GM19239 (cell line): ENCODE results near the gene TRIM65.
"Not testable (repeated sequence)": the region's sequence is repeated elsewhere in the genome, so short reads cannot be mapped to it uniquely, and the experiment has no call there.

Experiments used
- DNase-seq: peaks from one replicate; pipeline ENCODE4 v3.0.0; 2011; ENCODE audit warnings: low spot score; ENCODE audit not compliant: insufficient read length
- FAIRE-seq: peaks from 2 replicates; lab custom pipeline; 2011; peaks lifted over from hg19 to GRCh38; lab: Jason Lieb, UNC

The TRIM65 gene

DNA sequence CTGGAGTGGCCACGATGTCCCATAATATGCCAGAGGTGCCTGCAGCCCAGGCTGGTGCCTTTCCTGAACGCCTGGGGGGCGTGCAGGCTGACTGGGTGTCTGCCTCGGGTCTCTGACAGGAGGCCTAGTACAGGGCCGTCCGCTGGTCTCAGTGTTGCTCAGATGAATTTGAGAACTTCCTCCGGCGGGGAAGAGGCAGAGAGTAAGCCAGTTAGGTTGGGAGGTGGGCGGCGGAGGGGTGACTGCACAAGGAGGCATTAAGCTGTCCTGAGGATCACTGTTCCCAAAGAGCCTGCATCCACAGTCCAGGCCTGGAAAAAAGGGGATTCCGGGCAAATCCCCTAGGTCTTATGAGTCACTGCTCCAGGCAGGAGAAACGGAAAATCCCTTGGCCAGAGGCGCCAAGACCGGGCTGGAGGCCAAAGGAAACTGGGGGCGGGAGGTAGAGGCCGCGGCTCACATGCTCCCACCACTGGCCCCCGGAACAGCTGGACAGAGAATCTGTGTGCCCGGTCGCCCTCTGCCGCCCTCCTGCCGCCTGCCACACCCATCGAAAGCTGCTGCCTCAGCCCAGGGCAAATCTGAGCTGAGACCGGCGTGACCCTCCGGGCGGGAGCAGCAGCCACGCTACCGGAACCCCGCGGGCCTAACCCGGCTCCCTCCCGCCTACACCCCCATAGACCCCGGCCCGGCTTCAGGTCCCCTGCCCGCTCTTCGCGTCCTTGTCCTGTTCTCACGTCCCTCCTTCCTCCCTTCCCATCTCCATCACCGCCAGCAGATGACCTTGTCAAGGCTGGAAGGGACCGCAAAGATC, 19.6 kb downstream of the TRIM65 start:
- DNase-seq (no peak), FAIRE-seq (no peak)

DNA sequence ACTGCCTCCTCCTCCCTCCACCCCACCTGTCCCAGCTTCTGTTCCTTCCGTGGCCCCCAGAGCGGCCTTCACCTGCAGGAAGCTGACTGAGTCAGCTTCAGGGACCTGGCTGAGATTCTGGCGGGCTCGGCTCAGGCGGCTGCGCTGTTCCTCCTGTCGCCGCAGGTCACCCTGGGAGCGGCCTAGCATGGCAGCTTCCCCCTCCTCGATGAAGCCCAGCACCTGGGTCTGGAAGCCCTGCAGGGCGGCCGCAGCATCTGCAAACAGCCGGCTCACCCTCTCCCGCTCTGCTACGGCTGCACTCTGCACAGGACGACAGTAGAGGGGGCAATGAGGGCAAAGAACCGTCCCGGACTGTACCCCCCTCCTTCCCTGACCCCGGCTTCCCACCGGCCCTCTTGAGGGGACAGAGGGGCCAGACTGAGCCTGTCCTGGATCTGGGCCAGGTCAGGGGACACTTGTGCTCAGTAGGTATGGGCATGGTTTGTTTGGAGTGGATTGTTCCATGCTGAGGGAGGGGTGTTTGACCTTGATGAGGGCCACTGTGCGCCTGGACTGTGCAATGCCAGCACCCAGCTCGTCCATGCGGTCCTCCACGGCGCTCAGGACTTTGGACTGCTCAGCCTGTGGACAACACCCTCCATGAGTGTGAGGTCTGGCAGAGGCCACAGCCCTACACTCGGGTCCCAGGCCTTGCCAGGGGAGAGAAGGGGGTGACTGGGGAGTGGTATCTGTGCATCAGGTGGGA, 20.4 kb downstream of the TRIM65 start:
- DNase-seq (peak; percentile 46), FAIRE-seq (no peak)

DNA sequence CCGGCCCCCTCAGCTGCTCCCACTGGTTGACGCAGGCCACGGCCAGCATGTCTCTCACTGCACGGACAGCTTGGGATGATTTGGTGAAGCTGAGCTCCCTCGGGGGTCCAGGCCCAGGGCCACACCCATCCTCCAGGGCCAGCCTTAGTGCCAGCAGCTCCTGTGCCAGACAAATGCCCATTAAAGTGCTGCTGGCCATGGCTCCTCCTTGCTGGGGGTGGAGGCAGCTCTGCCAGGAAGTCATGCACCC, 20.9 kb downstream of the TRIM65 start:
- FAIRE-seq, result no peak
- DNase-seq, result no peak

DNA sequence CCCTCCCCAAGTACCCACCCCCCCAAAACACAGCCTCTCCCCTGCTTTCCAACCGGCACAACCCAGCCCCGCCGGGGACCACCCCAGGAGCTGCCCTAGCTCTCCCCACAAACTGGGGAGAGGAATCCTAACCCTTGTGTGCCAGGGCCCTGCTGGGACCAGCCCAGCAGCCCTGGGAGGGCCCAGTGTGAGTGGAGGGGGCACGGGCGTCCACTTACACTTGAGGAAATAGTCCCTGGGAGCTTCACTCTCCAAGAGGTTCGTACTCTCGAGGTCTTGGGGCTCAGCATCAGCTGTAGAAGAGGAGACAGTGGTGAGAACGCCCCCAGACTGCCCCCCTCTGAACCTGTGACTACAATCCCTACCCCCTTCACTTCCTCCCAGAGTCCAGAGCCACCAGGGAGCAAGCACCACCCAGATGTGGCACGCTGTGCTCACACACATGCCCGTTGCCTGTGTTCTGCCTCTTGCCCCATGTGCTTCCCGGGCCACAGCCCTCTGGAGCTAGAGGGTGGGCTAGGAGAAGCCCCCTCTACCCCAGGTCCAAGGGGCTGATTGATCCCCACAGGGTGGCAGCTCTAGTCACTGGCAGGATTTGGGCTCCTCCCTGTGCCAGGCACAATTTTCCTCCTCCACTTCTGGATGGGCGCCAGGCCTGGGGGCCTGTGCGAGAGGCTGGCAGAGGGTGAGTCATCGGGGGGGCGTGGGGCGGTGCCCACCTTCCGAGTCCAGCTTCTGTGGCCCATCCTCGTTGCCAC, 21.4 kb downstream of the TRIM65 start:
- FAIRE-seq, result no peak
- DNase-seq, result no peak

DNA sequence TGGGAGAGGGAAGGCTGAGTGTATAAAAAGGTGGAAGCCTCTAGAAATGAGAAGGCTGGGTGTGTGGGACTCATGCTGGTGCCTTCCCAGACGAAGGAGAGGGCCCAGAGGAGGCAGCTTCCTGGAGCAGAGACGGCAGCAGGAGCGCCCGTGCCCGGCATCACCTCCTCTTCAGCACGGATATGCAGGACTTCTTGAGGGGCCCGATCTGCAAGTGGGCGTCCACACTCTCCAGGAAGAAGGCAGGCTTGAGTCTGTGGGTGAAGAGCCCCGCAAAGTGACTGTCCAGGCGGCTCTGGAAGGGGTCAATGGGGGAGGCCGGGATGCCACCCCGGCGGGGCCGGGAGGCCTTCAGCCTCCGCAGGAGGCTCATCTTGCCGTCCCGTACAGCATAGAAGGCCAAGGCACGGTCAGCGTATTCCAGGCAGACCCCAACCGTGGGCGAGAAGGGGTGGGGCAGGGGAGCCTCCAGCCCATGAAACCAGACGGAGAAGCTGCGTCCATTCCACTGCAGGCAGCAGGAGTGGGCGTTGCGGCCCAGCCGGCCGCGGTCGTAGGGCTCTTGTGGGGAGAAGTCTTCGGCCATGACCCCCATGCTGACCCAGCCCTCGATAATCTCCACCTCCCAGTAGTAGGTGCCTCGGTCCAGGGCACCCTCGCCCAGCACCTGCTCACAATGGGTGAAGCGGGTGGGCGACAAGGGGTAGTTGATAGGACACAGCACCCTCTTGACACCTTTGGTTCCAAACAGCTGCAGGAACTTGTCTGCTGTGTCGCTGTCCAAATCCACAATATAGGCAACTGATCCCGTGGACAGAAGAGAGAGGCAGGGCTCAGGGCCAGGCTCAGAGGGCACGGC, 22.2 kb downstream of the TRIM65 start:
- FAIRE-seq (no peak), DNase-seq (no peak)

DNA sequence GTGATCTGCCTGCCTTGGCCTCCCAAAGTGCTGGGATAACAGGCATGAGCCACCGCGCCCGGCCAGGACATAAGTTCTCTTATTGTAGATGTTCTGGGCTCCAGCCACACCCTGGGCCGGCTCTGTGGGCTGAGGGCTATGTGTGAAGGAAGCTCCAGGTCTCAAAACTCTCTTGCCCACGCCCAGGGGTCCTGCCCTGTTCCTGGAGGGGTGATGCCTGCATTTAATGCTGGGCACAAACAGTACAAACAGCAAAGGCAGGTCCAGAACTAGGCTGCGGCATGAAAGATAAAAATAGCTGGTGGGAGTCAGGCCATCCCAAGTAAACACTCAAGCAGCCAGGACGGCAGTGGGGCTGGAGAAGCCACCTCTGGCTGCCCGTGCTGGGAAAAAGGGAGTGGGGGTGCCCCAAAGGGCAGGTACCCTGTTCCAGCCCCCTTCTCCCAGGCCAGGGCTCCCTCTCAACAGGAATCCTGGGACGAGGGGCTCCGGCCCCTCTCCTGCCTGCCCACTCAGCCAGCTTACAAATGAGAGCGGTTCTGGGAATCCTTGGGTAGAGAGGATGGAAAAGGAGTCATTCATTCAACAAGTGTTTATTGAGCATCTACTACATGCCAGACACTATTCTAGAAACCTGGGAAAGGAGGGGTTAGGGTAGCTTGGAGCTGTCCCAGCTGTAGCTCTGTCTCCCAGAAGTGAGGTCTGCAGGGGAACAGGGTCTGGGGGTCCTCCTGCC, 23.0 kb downstream of the TRIM65 start:
- no peak for DNase-seq
- FAIRE-seq, result no peak

DNA sequence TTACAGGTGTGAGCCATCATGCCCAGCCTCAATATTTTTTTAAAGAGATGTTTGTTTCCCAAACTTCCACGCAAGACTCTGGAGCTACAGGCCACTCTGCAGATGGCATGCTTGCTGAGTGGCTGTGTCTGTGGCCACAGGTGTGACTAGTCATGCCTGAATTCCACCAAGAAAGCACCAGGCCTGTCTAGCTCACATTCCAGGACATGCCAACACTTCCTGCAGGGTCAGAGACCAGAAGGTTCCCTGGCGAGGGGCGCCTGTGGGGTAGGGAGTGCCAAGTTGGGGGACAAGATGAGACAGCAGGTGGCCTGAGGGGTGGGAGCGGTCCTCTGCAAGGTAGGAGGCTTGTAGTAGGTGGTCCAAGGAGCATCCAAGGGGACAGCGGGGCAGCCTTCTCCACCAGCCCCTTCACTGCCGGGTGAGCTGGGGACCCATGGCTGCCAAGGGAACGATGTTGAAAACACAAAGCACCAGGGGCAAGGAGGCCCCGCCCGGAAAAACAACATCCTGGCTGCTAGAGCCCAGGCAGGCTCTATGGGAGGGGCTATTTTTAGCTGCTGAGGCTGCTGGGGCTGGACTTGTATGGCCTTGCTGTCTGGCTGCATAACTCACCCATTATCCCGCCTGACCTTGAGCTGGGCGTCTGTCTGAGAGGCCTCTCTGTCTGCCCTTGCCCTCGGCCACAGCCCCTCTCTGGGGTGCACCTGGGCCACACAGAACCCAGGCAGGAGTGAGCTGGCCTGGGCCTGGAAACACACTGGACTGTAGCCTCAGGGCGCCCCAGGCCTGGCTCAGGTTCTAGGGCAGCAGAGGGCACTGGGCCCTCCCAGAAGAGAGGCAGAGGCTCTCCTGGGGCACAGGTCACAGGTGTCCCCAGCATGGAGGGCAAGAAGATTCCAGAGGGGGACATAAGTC, 24.1 kb downstream of the TRIM65 start:
- DNase-seq (no peak), FAIRE-seq (no peak)

DNA sequence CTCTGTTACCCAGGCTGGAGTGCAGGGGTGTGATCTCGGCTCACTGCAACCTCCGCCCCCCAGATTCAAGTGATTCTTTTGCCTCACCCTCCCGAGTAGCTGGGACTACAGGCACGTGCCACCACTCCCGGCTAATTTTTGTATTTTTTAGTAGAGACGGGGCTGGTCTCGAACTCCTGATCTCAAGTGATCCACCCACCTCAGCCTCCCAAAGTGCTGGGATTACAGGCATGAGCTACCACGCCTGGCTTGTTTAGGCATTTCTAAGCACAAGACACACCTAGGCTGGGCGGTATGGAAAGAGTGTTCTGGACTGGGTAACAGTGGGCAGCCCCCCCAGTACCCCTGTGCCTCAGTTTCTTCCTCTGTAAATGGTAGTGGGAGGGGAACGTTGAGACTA, 26.5 kb downstream of the TRIM65 start:
- not testable (repeated sequence) for FAIRE-seq, DNase-seq

DNA sequence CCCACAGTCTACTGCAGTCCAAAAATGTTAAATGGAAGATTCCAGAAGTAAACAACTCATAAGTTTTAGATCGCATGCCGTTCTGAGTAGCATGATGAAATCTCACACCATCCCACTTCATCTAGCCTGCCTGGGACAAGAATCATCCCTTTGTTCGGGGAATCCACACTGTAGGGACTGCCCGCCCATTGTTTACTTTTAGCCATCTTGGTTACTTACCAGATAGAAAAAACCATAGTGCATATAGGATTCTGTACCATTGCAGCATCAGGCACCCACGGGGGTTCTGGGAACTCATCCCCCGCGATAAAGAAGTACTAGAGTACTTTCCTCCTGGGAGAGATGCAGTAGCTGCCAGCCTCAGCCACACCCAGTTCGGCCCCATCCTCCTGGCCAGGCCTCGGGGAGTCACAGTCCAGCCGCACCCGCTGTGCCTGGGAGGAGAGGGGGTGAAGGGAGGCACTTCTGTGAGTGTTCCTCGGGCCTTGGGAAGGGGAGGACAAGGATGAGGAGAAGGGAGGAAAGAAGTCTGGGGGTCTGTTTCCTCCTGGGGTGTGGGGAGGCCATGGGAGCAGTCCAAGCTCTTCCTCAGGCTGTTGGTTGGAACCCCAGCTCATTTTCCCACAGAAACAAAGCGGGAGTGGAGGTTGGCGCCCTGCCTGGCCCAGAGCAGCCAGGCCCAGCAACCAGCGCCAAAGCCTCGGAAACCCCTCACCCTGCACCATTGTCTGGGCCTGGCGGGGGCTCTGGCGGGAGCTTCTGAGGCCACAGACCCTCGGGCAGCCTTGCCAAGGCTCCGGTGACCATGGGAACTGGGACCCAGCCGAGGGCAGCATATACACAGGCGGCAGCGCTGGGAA, 27.2 kb downstream of the TRIM65 start:
- DNase-seq (no peak), FAIRE-seq (no peak)

DNA sequence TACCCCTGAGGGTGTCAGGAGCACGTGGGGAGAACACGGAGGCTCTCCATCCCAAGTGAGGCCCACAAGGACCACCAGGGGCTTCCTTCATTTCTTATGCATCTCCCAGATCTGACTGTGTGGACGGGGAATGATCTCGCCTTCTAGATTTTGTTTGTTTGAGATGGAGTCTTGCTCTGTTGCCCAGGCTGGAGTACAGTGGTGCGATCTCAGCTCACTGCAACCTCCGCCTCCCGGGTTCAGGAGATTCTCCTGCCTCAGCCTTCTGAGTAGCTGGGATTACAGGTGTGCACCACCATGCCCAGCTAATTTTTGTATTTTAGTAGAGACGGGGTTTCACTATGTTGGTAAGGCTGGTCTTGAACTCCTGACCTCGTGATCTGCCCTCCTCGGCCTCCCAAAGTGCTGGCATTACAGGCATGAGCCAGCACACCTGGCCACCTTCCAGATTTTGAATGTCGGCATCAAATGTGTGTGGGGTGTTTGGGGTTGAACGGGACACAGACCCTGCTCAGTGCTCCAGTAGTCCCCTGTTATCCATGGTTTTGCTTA, 27.9 kb downstream of the TRIM65 start:
- not testable (repeated sequence) for FAIRE-seq, DNase-seq

DNA sequence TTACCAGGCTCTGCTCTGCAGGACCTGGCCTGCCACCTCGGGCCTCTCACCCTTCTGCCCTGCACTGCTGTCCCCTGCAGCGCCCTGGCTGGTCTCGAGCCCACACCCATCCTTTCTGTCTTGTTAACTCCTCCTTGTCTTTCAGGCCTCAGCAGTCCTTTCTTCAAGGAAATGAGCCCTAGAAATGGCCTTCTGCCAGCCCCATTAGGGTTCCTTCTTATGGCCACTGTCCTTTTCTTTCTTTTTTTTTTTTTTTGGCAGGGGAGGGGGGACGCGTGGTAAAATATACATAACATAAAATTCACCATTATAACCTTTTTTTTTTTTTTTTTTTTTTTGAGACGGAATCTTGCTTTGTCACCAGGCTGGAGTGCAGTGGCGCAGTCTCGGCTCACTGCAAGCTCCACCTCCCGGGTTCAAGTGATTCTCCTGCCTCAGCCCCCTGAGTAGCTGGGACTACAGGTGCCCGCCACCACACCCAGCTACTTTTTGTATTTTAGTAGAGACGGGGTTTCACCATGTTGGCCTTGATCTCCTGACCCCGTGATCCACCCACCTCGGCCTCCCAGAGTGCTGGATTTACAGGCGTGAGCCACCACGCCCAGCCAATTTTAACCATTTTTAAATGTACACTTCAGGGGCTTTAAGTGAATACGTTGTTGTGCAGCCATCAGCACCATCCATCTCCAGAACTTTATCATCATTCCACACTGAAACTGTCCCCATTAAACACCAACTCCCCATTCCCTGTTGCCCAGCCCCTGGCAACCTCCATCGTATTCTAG, 31.2 kb downstream of the TRIM65 start:
- not testable (repeated sequence) for FAIRE-seq, DNase-seq

DNA sequence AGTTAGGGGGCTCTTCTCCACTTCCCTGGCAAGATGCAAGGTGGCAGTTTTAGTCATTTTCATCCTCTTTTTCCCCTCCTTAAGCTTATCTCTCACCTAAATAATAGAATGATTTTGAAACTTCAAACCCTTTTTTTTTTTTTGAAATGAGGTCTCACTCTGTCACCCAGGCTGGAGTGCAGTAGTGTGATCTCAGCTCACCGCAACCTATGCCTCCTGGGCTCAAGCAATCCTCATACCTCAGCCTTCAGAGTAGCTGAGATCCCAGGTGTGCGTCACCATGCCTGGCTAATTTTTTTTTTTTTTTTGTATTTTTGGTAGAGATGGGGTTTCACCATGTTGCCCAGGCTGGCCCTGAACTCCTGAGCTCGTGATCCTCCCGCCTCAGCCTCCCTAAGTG, 31.9 kb downstream of the TRIM65 start:
- not testable (repeated sequence) for FAIRE-seq, DNase-seq

DNA sequence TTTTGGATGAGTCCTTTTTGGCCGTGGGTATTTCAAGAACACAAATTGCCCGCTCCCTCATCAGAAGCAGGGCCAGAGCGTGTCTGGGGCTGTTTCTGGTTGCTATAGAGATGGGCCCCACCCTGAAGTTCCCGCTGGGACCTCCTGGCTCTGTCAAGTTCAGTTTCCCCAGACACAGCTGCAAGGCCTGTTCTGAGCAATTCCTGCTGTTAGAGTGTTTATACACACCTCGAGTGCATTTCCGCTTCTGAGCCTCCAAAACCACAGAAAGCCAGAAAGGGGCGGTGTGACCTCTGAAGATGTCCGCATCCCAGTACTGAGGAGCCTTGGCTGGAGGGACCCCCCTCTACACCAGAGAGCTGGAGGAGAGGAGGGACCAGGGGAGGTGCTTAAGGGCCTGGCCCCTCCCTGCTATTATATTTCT, 32.3 kb downstream of the TRIM65 start:
- DNase-seq (peak; percentile 84), FAIRE-seq (peak; percentile 96)

DNA sequence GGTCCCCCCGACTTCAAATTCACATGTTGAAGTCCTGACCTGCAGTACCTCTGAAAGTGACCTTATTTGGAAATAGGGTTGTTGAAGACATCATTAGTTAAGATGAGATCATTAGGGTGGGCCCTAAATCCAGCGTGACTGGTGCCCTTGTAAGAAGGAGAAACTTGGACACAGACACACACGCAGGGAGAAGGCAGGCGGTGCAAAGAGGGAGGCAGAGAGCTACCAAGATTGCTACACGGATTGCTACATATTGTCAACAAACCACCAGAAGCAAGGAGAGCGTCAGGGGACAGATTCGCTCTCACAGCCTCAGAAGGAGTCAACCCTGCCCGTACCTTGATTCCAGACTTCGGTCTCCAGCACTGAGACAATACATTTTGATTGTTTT, 34.8 kb downstream of the TRIM65 start:
- DNase-seq, result no peak

DNA sequence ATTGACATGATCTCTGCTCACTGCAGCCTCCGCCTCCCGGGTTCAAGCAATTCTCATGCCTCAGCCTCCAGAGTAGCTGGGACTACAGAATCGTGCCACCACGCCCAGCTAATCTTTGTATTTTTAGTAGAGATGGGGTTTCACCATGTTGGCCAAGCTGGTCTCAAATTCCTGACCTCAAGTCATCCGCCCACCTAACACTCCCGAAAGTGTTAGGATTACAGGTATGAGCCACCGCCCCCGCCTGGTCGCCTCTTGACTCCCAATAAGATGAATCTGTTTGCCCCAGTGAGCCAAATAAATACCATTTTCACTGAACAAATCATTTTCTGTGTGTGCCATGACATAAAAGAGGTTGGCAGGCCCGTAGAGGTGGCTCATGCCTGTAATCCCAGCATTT, 37.4 kb downstream of the TRIM65 start:
- DNase-seq, FAIRE-seq: not testable (repeated sequence)

More for the DNA sequence above, 34.8 kb downstream of the TRIM65 start:
- no peak for FAIRE-seq

DNA sequence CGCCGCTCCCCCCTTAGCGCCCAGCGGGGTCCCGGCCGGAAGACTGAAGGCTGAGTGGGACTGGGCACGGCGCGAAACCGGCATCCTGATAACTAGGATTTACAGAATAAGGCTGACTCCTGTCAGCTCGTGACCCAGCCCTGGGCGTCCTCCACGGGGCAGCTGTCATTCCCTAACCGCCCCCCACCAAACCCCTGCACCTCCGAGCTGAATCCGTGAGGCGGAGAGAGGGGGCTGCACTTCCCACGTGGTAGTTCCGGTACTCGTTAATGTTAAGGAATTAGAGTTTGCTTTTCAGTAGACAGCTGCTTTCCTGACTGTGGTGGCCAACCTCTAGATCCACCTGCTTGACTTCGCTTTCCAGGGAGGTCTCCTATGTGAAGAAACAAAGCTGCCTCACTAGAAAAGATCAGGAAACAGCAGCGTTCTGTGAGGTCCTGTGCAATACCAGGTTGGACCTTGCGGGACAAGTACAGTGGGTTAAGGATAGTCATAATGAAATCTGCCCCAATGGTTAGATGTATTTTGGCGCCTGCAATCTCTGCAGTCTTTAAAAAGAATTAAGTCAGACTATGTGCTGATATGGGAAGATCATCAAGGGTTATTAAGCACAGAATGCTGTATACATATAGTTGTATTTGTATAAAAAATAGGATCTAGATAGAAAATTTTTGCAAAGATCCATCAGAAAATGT, 40.5 kb downstream of the TRIM65 start:
- FAIRE-seq, result no peak
- no peak for DNase-seq
